H1 (cell line): ENCODE measurements around the gene NT5C1A.

Experiments
- CBX5 ChIP-seq: fragments of 300-800, 300-1000 bp; sonication (generic); IDR thresholded peaks from 2 replicates; pipeline ENCODE4 v1.7.1; 2016; ENCODE audit warnings: antibody characterized with exemption, low read length, low read depth
- CHD7 ChIP-seq: fragments of 300-600 bp; sonication (generic); IDR thresholded peaks from 2 replicates; pipeline ENCODE4 v1.7.1; 2012; ENCODE audit warnings: low read length, moderate library complexity, mild to moderate bottlenecking, inconsistent platforms; ENCODE audit not compliant: insufficient replicate concordance
- CTBP2 ChIP-seq: IDR thresholded peaks from 2 replicates; pipeline ENCODE4 v1.7.0; 2011; ENCODE audit warnings: borderline replicate concordance, mild to moderate bottlenecking, moderate library complexity, mixed read lengths, low read length; ENCODE audit not compliant: insufficient read depth, insufficient read length
- CTCF ChIP-seq, 3 experiments: IDR thresholded peaks; 1 replicate in 2 of 3; 2 replicates in 1 of 3; pipeline versions ENCODE4 v1.5.1 to v1.6.1; 2011; ENCODE audit warnings: low read length in 3 of 3, mild to moderate bottlenecking in 3 of 3, inconsistent platforms in 2 of 3, low read depth in 1 of 3, moderate library complexity in 1 of 3; ENCODE audit not compliant: insufficient read depth in 1 of 3; ENCODE audit errors: control extremely low read depth in 1 of 3
- EP300 ChIP-seq, 2 experiments: IDR thresholded peaks; 1 replicate in 1 of 2; 2 replicates in 1 of 2; pipeline ENCODE4 v1.6.1; 2011 to 2012; ENCODE audit warnings: low read depth in 2 of 2, low read length in 2 of 2, mild to moderate bottlenecking in 2 of 2, borderline replicate concordance in 1 of 2, inconsistent platforms in 1 of 2, moderate library complexity in 1 of 2
- EZH2 ChIP-seq: fragments of 200-600 bp; sonication (generic); IDR thresholded peaks from 2 replicates; pipeline ENCODE4 v1.7.1; 2012; ENCODE audit warnings: low read depth, mild to moderate bottlenecking, moderate library complexity, low read length, inconsistent platforms; ENCODE audit not compliant: severe bottlenecking
- GABPA ChIP-seq: IDR thresholded peaks from 2 replicates; pipeline ENCODE4 v1.6.1; 2011; ENCODE audit warnings: mild to moderate bottlenecking, low read length, moderate library complexity, borderline replicate concordance; ENCODE audit not compliant: insufficient read depth
- POLR2A ChIP-seq, 2 experiments: IDR thresholded peaks; 1 replicate in 1 of 2; 2 replicates in 1 of 2; pipeline ENCODE4 v1.6.1; 2011; ENCODE audit warnings: low read depth in 2 of 2, low read length in 2 of 2, mild to moderate bottlenecking in 2 of 2; ENCODE audit errors: control extremely low read depth in 1 of 2
- RFX5 ChIP-seq: IDR thresholded peaks from 2 replicates; pipeline ENCODE4 v1.6.1; 2011; ENCODE audit warnings: low read depth, low read length, improper control_type of control experiment, borderline replicate concordance
- SP1 ChIP-seq: IDR thresholded peaks from 2 replicates; pipeline ENCODE4 v1.6.1; 2011; ENCODE audit warnings: low read depth, low read length
- TAF1 ChIP-seq: IDR thresholded peaks from 2 replicates; pipeline ENCODE4 v1.6.1; 2011; ENCODE audit warnings: mild to moderate bottlenecking, low read depth, low read length

GRCh38 chr1:39671433-39671792 is 494 bp downstream of the NT5C1A start:
- TF ChIP-seq CTBP2 (no peak), TAF1 (no peak), SP1 (no peak), GABPA (0 out of 2 replicates have a peak, but pooled peaks have one; percentile 44), EP300 (IDR thresholded peaks at IDR 0.05; ENCODE audit: borderline replicate concordance in 1 of 2, low read depth in 2 of 2, low read length in 2 of 2) (no peak), CHD7 (no peak), CTCF (IDR thresholded peaks at IDR 0.05; ENCODE audit: control extremely low read depth in 1 of 3, insufficient read depth in 1 of 3, low read depth in 1 of 3, low read length in 3 of 3) (no peak), CBX5 (no peak), EZH2 (peak; percentile 93), RFX5 (no peak), POLR2A (IDR thresholded peaks at IDR 0.05; ENCODE audit: control extremely low read depth in 1 of 2, low read depth in 2 of 2, low read length in 2 of 2) (no peak)
